SK-N-SH (cell line): Measurements from ENCODE around the gene HMGCS1.

Source experiments
- NFIC ChIP-seq: IDR thresholded peaks from 2 replicates; pipeline ENCODE4 v1.4.0; 2012; ENCODE audit warnings: borderline replicate concordance
- POLR2AphosphoS5 ChIP-seq: IDR thresholded peaks from 2 replicates; pipeline ENCODE4 v1.6.1; 2012; ENCODE audit warnings: low read depth, low read length
- TAF1 ChIP-seq: IDR thresholded peaks from 2 replicates; pipeline ENCODE4 v1.6.1; 2012; ENCODE audit warnings: low read depth, mild to moderate bottlenecking, low read length, moderate library complexity, borderline replicate concordance
- YY1 ChIP-seq: IDR thresholded peaks from 2 replicates; pipeline ENCODE4 v1.4.0; 2012; ENCODE audit warnings: low read depth, mild to moderate bottlenecking
- TF ChIP-seq, protein P1 (sequence below): IDR thresholded peaks from 2 replicates; pipeline ENCODE4 v1.6.1; 2012; ENCODE audit warnings: mild to moderate bottlenecking, low read depth, low read length, moderate library complexity
- TF ChIP-seq, protein P2 (sequence below): fragments of 200-600 bp; sonication (generic); IDR thresholded peaks from 2 replicates; pipeline ENCODE4 v1.6.1; 2017; ENCODE audit warnings: antibody characterized with exemption, mild to moderate bottlenecking, moderate library complexity

DNA sequence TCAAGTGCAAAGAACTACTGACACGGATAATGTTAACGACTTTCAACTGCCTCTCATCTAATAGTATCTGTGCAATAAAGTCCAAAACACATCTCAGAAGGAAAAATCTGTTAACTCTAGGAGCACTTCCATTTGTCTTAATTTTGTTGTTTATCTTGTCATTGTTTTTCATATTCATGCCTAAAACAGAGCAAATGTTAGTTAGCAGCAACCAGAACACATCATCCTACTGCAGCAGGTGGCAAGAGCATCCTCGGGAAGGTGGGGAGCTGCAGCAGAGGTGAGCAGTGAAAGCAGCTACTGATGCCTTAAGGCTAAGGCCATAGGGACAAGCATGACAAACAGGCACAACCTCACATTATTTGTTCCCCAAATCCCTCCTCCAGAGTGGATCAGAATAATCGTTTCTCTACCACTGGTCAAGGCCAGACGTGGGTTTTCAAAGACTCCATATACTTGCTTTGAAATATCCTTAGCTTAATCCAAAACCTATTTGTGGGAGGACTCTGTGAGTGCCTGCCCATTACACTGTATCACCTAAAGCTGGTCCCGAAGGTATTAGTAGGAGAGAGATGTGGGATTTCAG is 1.0 kb downstream of the HMGCS1 start:
- TF ChIP-seq, protein P1, sequence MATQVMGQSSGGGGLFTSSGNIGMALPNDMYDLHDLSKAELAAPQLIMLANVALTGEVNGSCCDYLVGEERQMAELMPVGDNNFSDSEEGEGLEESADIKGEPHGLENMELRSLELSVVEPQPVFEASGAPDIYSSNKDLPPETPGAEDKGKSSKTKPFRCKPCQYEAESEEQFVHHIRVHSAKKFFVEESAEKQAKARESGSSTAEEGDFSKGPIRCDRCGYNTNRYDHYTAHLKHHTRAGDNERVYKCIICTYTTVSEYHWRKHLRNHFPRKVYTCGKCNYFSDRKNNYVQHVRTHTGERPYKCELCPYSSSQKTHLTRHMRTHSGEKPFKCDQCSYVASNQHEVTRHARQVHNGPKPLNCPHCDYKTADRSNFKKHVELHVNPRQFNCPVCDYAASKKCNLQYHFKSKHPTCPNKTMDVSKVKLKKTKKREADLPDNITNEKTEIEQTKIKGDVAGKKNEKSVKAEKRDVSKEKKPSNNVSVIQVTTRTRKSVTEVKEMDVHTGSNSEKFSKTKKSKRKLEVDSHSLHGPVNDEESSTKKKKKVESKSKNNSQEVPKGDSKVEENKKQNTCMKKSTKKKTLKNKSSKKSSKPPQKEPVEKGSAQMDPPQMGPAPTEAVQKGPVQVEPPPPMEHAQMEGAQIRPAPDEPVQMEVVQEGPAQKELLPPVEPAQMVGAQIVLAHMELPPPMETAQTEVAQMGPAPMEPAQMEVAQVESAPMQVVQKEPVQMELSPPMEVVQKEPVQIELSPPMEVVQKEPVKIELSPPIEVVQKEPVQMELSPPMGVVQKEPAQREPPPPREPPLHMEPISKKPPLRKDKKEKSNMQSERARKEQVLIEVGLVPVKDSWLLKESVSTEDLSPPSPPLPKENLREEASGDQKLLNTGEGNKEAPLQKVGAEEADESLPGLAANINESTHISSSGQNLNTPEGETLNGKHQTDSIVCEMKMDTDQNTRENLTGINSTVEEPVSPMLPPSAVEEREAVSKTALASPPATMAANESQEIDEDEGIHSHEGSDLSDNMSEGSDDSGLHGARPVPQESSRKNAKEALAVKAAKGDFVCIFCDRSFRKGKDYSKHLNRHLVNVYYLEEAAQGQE: no peak
- TF ChIP-seq, protein P2, sequence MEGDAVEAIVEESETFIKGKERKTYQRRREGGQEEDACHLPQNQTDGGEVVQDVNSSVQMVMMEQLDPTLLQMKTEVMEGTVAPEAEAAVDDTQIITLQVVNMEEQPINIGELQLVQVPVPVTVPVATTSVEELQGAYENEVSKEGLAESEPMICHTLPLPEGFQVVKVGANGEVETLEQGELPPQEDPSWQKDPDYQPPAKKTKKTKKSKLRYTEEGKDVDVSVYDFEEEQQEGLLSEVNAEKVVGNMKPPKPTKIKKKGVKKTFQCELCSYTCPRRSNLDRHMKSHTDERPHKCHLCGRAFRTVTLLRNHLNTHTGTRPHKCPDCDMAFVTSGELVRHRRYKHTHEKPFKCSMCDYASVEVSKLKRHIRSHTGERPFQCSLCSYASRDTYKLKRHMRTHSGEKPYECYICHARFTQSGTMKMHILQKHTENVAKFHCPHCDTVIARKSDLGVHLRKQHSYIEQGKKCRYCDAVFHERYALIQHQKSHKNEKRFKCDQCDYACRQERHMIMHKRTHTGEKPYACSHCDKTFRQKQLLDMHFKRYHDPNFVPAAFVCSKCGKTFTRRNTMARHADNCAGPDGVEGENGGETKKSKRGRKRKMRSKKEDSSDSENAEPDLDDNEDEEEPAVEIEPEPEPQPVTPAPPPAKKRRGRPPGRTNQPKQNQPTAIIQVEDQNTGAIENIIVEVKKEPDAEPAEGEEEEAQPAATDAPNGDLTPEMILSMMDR: no peak
- no peak for TF ChIP-seq TAF1
- TF ChIP-seq POLR2AphosphoS5: no peak
- no peak for TF ChIP-seq NFIC
- TF ChIP-seq YY1: no peak
